Measurements from ENCODE around the gene HLF.

- TF ChIP-seq, protein P1, sequence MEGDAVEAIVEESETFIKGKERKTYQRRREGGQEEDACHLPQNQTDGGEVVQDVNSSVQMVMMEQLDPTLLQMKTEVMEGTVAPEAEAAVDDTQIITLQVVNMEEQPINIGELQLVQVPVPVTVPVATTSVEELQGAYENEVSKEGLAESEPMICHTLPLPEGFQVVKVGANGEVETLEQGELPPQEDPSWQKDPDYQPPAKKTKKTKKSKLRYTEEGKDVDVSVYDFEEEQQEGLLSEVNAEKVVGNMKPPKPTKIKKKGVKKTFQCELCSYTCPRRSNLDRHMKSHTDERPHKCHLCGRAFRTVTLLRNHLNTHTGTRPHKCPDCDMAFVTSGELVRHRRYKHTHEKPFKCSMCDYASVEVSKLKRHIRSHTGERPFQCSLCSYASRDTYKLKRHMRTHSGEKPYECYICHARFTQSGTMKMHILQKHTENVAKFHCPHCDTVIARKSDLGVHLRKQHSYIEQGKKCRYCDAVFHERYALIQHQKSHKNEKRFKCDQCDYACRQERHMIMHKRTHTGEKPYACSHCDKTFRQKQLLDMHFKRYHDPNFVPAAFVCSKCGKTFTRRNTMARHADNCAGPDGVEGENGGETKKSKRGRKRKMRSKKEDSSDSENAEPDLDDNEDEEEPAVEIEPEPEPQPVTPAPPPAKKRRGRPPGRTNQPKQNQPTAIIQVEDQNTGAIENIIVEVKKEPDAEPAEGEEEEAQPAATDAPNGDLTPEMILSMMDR (IDR thresholded peaks at IDR 0.05): no peak
- no peak for TF ChIP-seq POLR2AphosphoS5 (IDR thresholded peaks at IDR 0.05)
- TF ChIP-seq POLR2A (IDR thresholded peaks at IDR 0.05): no peak
Measured at GRCh38 chr17:55317284-55317683, 52.5 kb downstream of the HLF start.
